Stimulated activated CD4-positive, alpha-beta T cell treated with anti-CD3 and anti-CD28 coated beads, Interleukin-2, amount 100 ng/mL, for 4 hours (primary cell): ENCODE results near the gene LCE1C.

Experiments used
- DNase-seq: peaks from one replicate; pipeline ENCODE4 v3.0.0-alpha.2; 2020; ENCODE audit warnings: low read depth

The LCE1C gene

GRCh38 chr1:152806576-152806975 lies at the start of gene LCE1C:
LCE1C (minus strand) TSS chr1:152806651; CDS start chr1:152805478, 1,173 bp downstream.
- no peak for DNase-seq

GRCh38 chr1:152855661-152856060 lies 49.2 kb upstream of the LCE1C start:
- no peak for DNase-seq

- no peak for DNase-seq
Observed at GRCh38 chr1:152842556-152842955, 36.1 kb upstream of the LCE1C start, which contains the start of gene LCE6A. LCE6A (plus strand) TSS chr1:152842856; CDS start chr1:152843521, 665 bp downstream.

GRCh38 chr1:152836870-152837269 lies 30.4 kb upstream of the LCE1C start:
- no peak for DNase-seq

GRCh38 chr1:152827173-152827572 lies 20.7 kb upstream of the LCE1C start, which contains the start of gene LCE1A:
LCE1A (plus strand) TSS chr1:152827473; CDS start chr1:152827473, 0 bp downstream.
- DNase-seq = no peak

GRCh38 chr1:152824964-152825363 lies 18.5 kb upstream of the LCE1C start:
- no peak for DNase-seq

- no peak for DNase-seq
Observed at GRCh38 chr1:152823294-152823693, 16.8 kb upstream of the LCE1C start.

- no peak for DNase-seq
Observed at GRCh38 chr1:152817309-152817708, 10.9 kb upstream of the LCE1C start.

- no peak for DNase-seq
Observed at GRCh38 chr1:152811671-152812070, 5.2 kb upstream of the LCE1C start, which contains the start of gene LCE1B. LCE1B (plus strand) TSS chr1:152811971; CDS start chr1:152812447, 476 bp downstream.

- DNase-seq = no peak
Observed at GRCh38 chr1:152811050-152811449, 4.6 kb upstream of the LCE1C start.

- DNase-seq = no peak
Observed at GRCh38 chr1:152801333-152801732, 5.1 kb downstream of the LCE1C start.

GRCh38 chr1:152796421-152796820 lies 10.0 kb downstream of the LCE1C start, which contains the start of gene LCE1D:
LCE1D (plus strand) TSS chr1:152796721; CDS start chr1:152797795, 1,074 bp downstream.
- no peak for DNase-seq

GRCh38 chr1:152795686-152796085 lies 10.8 kb downstream of the LCE1C start:
- DNase-seq = no peak

GRCh38 chr1:152786077-152786476 lies 20.4 kb downstream of the LCE1C start, which contains the start of gene LCE1E:
LCE1E (plus strand) TSS chr1:152786257; CDS start chr1:152787300, 1,043 bp downstream.
- no peak for DNase-seq

- DNase-seq = no peak
Observed at GRCh38 chr1:152783095-152783494, 23.4 kb downstream of the LCE1C start.

- no peak for DNase-seq
Observed at GRCh38 chr1:152777510-152778137, 28.8 kb downstream of the LCE1C start.

- DNase-seq = no peak
Observed at GRCh38 chr1:152776361-152776760, 30.1 kb downstream of the LCE1C start.

GRCh38 chr1:152774875-152775274 lies 31.6 kb downstream of the LCE1C start, which contains the start of gene LCE1F:
LCE1F (plus strand) TSS chr1:152775140; CDS start chr1:152776372, 1,232 bp downstream.
- DNase-seq = no peak

GRCh38 chr1:152770411-152770810 lies 36.0 kb downstream of the LCE1C start:
- no peak for DNase-seq

GRCh38 chr1:152768847-152769533 lies 37.5 kb downstream of the LCE1C start:
- DNase-seq = no peak

GRCh38 chr1:152761609-152762213 lies 44.7 kb downstream of the LCE1C start:
- no peak for DNase-seq

- DNase-seq = no peak
Observed at GRCh38 chr1:152760551-152761190, 45.8 kb downstream of the LCE1C start.
